Stimulated activated CD4-positive, alpha-beta T cell treated with anti-CD3 and anti-CD28 coated beads, Interleukin-15, amount 100 ng/mL, for 48 hours (primary cell): Measurements from ENCODE around the gene ZNF814.
"Not testable (repeated sequence)": the region's sequence is repeated elsewhere in the genome, so short reads cannot be mapped to it uniquely, and the experiment has no call there.

Experiments used
- DNase-seq, 2 donors: peaks; one replicate each; pipeline ENCODE4 v3.0.0-alpha.2; 2020; ENCODE audit warnings: low read depth in 2 of 2

Gene ZNF814

GRCh38 chr19:57888560-57889231, at the start of gene ZNF814:
TSS of gene ZNF814 (minus strand) at chr19:57889037. CDS start at chr19:57888802, 235 bp downstream.
- DNase-seq = peak; percentile 69 to 70

- no peak for DNase-seq
Measured at GRCh38 chr19:57935731-57936130, 46.9 kb upstream of the ZNF814 start.

GRCh38 chr19:57934820-57935665, 46.2 kb upstream of the ZNF814 start, which contains the start of gene ZNF418:
TSS of gene ZNF418 (minus strand) at chr19:57935402. CDS start at chr19:57933822, 1,580 bp downstream.
- DNase-seq = peak in 1 of 2 donors; percentile 12

- no peak for DNase-seq
Measured at GRCh38 chr19:57927587-57927986, 38.8 kb upstream of the ZNF814 start.

- peak; percentile 74 to 75 for DNase-seq
Measured at GRCh38 chr19:57916168-57916995, 27.5 kb upstream of the ZNF814 start, which contains the start of gene ZNF417. TSS of gene ZNF417 (minus strand) at chr19:57916592. CDS start at chr19:57916411, 181 bp downstream.

- no peak for DNase-seq
Measured at GRCh38 chr19:57914531-57914930, 25.7 kb upstream of the ZNF814 start.

- DNase-seq = no peak
Measured at GRCh38 chr19:57907394-57907793, 18.6 kb upstream of the ZNF814 start.

GRCh38 chr19:57905258-57905657, 16.4 kb upstream of the ZNF814 start:
- no peak for DNase-seq

- no peak for DNase-seq
Measured at GRCh38 chr19:57903618-57904184, 14.9 kb upstream of the ZNF814 start.

GRCh38 chr19:57900311-57900710, 11.5 kb upstream of the ZNF814 start:
- DNase-seq = no peak

- not testable (repeated sequence) for DNase-seq
Measured at GRCh38 chr19:57890706-57891105, 1.9 kb upstream of the ZNF814 start.

- DNase-seq = peak in 1 of 2 donors; percentile 1
Measured at GRCh38 chr19:57888107-57888559, 704 bp downstream of the ZNF814 start.

GRCh38 chr19:57887195-57887941, 1.5 kb downstream of the ZNF814 start:
- DNase-seq = no peak

GRCh38 chr19:57886046-57886445, 2.8 kb downstream of the ZNF814 start:
- DNase-seq = no peak

GRCh38 chr19:57873883-57874799, 14.7 kb downstream of the ZNF814 start:
- DNase-seq = not testable (repeated sequence)

GRCh38 chr19:57872450-57872849, 16.4 kb downstream of the ZNF814 start:
- no peak for DNase-seq

GRCh38 chr19:57870225-57870624, 18.6 kb downstream of the ZNF814 start:
- DNase-seq = no peak

GRCh38 chr19:57869655-57870054, 19.2 kb downstream of the ZNF814 start:
- DNase-seq = not testable (repeated sequence)

GRCh38 chr19:57867868-57868492, 20.9 kb downstream of the ZNF814 start:
- no peak for DNase-seq
